ENCODE data around the gene FAM131A.

The FAM131A gene, protein sequence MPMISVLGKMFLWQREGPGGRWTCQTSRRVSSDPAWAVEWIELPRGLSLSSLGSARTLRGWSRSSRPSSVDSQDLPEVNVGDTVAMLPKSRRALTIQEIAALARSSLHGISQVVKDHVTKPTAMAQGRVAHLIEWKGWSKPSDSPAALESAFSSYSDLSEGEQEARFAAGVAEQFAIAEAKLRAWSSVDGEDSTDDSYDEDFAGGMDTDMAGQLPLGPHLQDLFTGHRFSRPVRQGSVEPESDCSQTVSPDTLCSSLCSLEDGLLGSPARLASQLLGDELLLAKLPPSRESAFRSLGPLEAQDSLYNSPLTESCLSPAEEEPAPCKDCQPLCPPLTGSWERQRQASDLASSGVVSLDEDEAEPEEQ

DNA sequence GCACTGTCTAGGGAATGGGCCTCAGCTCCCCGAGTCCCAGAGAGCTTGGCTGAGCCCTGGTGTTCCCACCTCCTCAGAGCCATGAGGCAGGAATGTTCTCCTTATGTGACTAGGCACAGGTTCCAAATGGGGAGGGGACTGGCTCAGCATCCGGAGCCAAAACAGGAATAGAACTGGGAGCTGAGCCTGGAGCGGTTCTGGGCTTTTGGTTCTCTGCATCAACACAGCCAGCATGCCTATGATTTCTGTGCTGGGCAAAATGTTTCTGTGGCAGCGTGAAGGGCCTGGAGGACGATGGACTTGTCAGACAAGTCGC is at the start of gene FAM131A:
Gene FAM131A (plus strand): TSS at position 202 of the 316 bp plus-strand sequence. CDS start 31 bp downstream, at position 233.
- Histone ChIP-seq H3K4me1 (ENCODE audit: control insufficient read depth, insufficient read depth, low read length) (peaks cover 40% of the 10 kb centered on the region), H3K36me3 (ENCODE audit: control insufficient read depth, insufficient read depth, low read length) (peaks cover 7% of the 10 kb centered on the region), H3K9ac (ENCODE audit: low read length) (peak within 1 kb of the TSS; percentile 71), H3K27me3 (ENCODE audit: control insufficient read depth, insufficient read depth, low read length) (no peaks in the 10 kb centered on the region), H3K9me3 (ENCODE audit: control insufficient read depth, low read length) (no peaks in the 10 kb centered on the region), H3K4me3 (ENCODE audit: low read length) (peak within 1 kb of the TSS; percentile 48)

DNA sequence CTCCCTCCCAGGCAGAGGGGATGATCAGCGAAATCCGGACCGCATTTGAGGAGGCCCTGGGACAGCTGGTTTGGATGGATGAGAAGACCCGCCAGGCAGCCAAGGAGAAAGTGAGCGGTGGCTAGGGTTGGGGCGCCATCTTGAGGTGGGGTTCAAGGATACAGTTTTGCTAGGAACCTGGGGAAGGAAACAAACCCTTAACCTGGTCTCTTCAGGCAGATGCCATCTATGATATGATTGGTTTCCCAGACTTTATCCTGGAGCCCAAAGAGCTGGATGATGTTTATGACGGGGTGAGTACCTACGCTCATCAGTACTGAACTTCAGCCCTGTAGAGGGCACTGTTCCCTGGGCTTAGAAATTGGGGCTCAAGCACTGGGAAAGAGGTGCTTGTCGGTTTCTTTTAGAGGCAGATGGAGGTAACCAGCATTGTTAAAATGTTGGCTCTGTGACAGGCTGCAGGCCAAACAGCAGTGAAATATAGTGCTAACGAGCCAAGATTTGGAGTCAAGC is 47.9 kb upstream of the FAM131A start:
- H3K4me3 ChIP-seq (ENCODE audit: low read length), result no peak overlapping the region
- no peak overlapping the region for H3K9ac ChIP-seq (ENCODE audit: low read length)
- H3K9me3 ChIP-seq (ENCODE audit: control insufficient read depth, low read length), result no peaks in the 10 kb centered on the region
- H3K27me3 ChIP-seq (ENCODE audit: control insufficient read depth, insufficient read depth, low read length), result peaks cover 6% of the 10 kb centered on the region
- H3K4me1 ChIP-seq (ENCODE audit: control insufficient read depth, insufficient read depth, low read length), result no peaks in the 10 kb centered on the region
- no peaks in the 10 kb centered on the region for H3K36me3 ChIP-seq (ENCODE audit: control insufficient read depth, insufficient read depth, low read length)

DNA sequence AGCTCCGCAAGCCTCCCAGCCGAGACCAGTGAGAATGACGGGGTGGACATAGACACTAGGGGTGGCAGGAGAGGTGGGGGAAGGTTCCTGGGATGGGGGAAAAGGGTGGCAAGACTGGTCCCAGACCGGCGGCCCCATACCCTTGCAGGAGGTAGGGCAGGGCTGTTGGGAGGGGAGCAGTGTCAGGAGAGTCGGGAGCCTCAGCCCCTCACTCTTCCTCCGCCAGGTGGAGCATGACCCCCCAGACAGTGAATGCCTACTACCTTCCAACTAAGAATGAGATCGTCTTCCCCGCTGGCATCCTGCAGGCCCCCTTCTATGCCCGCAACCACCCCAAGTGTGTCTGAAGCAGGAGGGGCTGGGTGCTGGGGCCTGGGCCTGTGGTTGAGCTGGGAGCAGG is 47.1 kb upstream of the FAM131A start:
- no peaks in the 10 kb centered on the region for H3K36me3 ChIP-seq (ENCODE audit: control insufficient read depth, insufficient read depth, low read length)
- H3K9me3 ChIP-seq (ENCODE audit: control insufficient read depth, low read length), result no peaks in the 10 kb centered on the region
- no peaks in the 10 kb centered on the region for H3K4me1 ChIP-seq (ENCODE audit: control insufficient read depth, insufficient read depth, low read length)
- peaks cover 6% of the 10 kb centered on the region for H3K27me3 ChIP-seq (ENCODE audit: control insufficient read depth, insufficient read depth, low read length)
- no peak overlapping the region for H3K9ac ChIP-seq (ENCODE audit: low read length)
- no peak overlapping the region for H3K4me3 ChIP-seq (ENCODE audit: low read length)

- no peaks in the 10 kb centered on the region for H3K9me3 ChIP-seq (ENCODE audit: control insufficient read depth, low read length)
- H3K36me3 ChIP-seq (ENCODE audit: control insufficient read depth, insufficient read depth, low read length), result no peaks in the 10 kb centered on the region
- no peak overlapping the region for H3K4me3 ChIP-seq (ENCODE audit: low read length)
- peaks cover 6% of the 10 kb centered on the region for H3K27me3 ChIP-seq (ENCODE audit: control insufficient read depth, insufficient read depth, low read length)
- H3K4me1 ChIP-seq (ENCODE audit: control insufficient read depth, insufficient read depth, low read length), result no peaks in the 10 kb centered on the region
- H3K9ac ChIP-seq (ENCODE audit: low read length), result no peak overlapping the region
These were observed 46.2 kb upstream of the FAM131A start for GRCh38 chr3:184291044-184291737.

DNA sequence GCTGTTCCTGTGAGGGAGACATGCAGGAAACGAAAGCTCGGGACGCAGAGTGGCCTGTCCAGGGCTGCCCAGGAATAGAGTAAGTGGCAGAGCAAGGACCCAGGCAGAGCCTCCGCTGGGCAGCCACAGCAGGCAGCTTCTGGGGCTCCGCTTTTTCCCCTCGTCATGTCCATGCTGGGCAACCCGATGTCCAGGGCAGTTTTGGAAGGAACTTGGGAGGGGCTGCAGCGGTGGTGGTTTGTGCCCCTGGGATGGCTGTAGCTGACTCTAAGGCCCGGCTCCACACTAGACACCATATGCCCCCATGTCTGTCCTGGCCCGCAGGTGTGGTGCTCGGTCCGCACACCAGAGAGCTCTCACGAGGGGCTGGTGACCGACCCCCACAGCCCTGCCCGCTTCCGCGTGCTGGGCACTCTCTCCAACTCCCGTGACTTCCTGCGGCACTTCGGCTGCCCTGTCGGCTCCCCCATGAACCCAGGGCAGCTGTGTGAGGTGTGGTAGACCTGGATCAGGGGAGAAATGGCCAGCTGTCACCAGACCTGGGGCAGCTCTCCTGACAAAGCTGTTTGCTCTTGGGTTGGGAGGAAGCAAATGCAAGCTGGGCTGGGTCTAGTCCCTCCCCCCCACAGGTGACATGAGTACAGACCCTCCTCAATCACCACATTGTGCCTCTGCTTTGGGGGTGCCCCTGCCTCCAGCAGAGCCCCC is 45.5 kb upstream of the FAM131A start:
- no peaks in the 10 kb centered on the region for H3K4me1 ChIP-seq (ENCODE audit: control insufficient read depth, insufficient read depth, low read length)
- H3K36me3 ChIP-seq (ENCODE audit: control insufficient read depth, insufficient read depth, low read length), result no peaks in the 10 kb centered on the region
- no peak overlapping the region for H3K9ac ChIP-seq (ENCODE audit: low read length)
- H3K27me3 ChIP-seq (ENCODE audit: control insufficient read depth, insufficient read depth, low read length), result peaks cover 6% of the 10 kb centered on the region
- H3K4me3 ChIP-seq (ENCODE audit: low read length), result no peak overlapping the region
- H3K9me3 ChIP-seq (ENCODE audit: control insufficient read depth, low read length), result no peaks in the 10 kb centered on the region

DNA sequence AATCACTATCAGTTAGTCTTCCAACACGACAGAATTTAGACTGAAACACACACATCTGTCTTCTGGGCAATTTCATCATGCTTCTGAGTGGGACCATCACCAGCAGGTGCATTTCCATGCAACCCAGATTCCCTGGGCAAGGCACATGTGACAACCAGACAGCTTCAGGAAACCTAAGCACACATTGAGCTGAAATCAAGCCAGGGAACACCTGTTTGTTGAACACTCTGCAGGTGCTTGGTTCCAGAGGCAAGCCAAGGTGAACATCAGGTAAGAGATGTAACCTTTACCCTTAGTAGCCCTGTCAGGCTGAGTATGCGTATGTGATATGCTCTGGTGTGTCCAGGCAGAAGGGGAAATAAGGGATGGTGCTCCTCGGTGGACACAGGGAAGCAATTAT is 41.6 kb upstream of the FAM131A start:
- no peaks in the 10 kb centered on the region for H3K36me3 ChIP-seq (ENCODE audit: control insufficient read depth, insufficient read depth, low read length)
- peaks cover 7% of the 10 kb centered on the region for H3K4me1 ChIP-seq (ENCODE audit: control insufficient read depth, insufficient read depth, low read length)
- no peak overlapping the region for H3K4me3 ChIP-seq (ENCODE audit: low read length)
- H3K9ac ChIP-seq (ENCODE audit: low read length), result no peak overlapping the region
- no peaks in the 10 kb centered on the region for H3K9me3 ChIP-seq (ENCODE audit: control insufficient read depth, low read length)
- peaks cover 6% of the 10 kb centered on the region for H3K27me3 ChIP-seq (ENCODE audit: control insufficient read depth, insufficient read depth, low read length)

GRCh38 chr3:184296616-184297015 is 40.8 kb upstream of the FAM131A start:
- Histone ChIP-seq H3K9me3 (ENCODE audit: control insufficient read depth, low read length) (no peaks in the 10 kb centered on the region), H3K36me3 (ENCODE audit: control insufficient read depth, insufficient read depth, low read length) (peaks cover under 1% of the 10 kb centered on the region), H3K27me3 (ENCODE audit: control insufficient read depth, insufficient read depth, low read length) (peaks cover 6% of the 10 kb centered on the region), H3K4me3 (ENCODE audit: low read length) (no peak overlapping the region), H3K9ac (ENCODE audit: low read length) (no peak overlapping the region), H3K4me1 (ENCODE audit: control insufficient read depth, insufficient read depth, low read length) (peaks cover 7% of the 10 kb centered on the region)

- peak within 1 kb of the TSS; percentile 38 for H3K4me3 ChIP-seq (ENCODE audit: low read length)
- no peaks in the 10 kb centered on the region for H3K9me3 ChIP-seq (ENCODE audit: control insufficient read depth, low read length)
- peak within 1 kb of the TSS; percentile 85 for H3K9ac ChIP-seq (ENCODE audit: low read length)
- H3K27me3 ChIP-seq (ENCODE audit: control insufficient read depth, insufficient read depth, low read length), result no peaks in the 10 kb centered on the region
- H3K4me1 ChIP-seq (ENCODE audit: control insufficient read depth, insufficient read depth, low read length), result peaks cover 7% of the 10 kb centered on the region
- peaks cover 15% of the 10 kb centered on the region for H3K36me3 ChIP-seq (ENCODE audit: control insufficient read depth, insufficient read depth, low read length)
These were observed 38.5 kb upstream of the FAM131A start, which contains the start of gene PSMD2 for GRCh38 chr3:184298759-184299487. Gene PSMD2, plus strand, starts transcription at chr3:184299241. Its CDS starts 26 bp downstream, at chr3:184299267.

GRCh38 chr3:184299488-184300377 is 37.7 kb upstream of the FAM131A start:
- Histone ChIP-seq H3K4me1 (ENCODE audit: control insufficient read depth, insufficient read depth, low read length) (peaks cover 7% of the 10 kb centered on the region), H3K36me3 (ENCODE audit: control insufficient read depth, insufficient read depth, low read length) (peaks cover 15% of the 10 kb centered on the region), H3K27me3 (ENCODE audit: control insufficient read depth, insufficient read depth, low read length) (no peaks in the 10 kb centered on the region), H3K9me3 (ENCODE audit: control insufficient read depth, low read length) (no peaks in the 10 kb centered on the region), H3K4me3 (ENCODE audit: low read length) (peak overlapping the region; percentile 14), H3K9ac (ENCODE audit: low read length) (peak overlapping the region; percentile 79)

GRCh38 chr3:184300378-184300720 is 37.1 kb upstream of the FAM131A start:
- H3K27me3 ChIP-seq (ENCODE audit: control insufficient read depth, insufficient read depth, low read length), result no peaks in the 10 kb centered on the region
- H3K4me3 ChIP-seq (ENCODE audit: low read length), result no peak overlapping the region
- peaks cover 7% of the 10 kb centered on the region for H3K4me1 ChIP-seq (ENCODE audit: control insufficient read depth, insufficient read depth, low read length)
- no peaks in the 10 kb centered on the region for H3K9me3 ChIP-seq (ENCODE audit: control insufficient read depth, low read length)
- no peak overlapping the region for H3K9ac ChIP-seq (ENCODE audit: low read length)
- H3K36me3 ChIP-seq (ENCODE audit: control insufficient read depth, insufficient read depth, low read length), result peaks cover 18% of the 10 kb centered on the region

DNA sequence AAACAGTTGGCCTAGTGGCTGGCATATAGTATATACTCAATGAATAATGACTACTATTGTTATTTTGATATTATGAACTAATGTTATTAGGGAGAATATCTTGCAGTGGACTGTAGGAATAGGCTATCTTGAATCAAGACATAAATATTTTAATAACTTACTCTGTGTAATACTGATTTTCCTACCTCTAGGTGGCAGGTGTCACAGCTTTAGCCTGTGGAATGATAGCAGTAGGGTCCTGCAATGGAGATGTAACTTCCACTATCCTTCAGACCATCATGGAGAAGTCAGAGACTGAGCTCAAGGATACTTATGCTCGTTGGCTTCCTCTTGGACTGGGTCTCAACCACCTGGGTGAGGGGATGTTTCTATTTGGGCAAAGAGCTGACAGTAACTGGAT is 31.8 kb upstream of the FAM131A start:
- Histone ChIP-seq H3K4me3 (ENCODE audit: low read length) (no peak overlapping the region), H3K36me3 (ENCODE audit: control insufficient read depth, insufficient read depth, low read length) (peaks cover 34% of the 10 kb centered on the region), H3K9ac (ENCODE audit: low read length) (no peak overlapping the region), H3K9me3 (ENCODE audit: control insufficient read depth, low read length) (no peaks in the 10 kb centered on the region), H3K4me1 (ENCODE audit: control insufficient read depth, insufficient read depth, low read length) (no peaks in the 10 kb centered on the region), H3K27me3 (ENCODE audit: control insufficient read depth, insufficient read depth, low read length) (no peaks in the 10 kb centered on the region)

Measured in mucosa of stomach (tissue), 1 donor.